ENCODE data around the gene GPR4. TPM values are rescaled to one million over a fixed set of nuclear protein-coding genes. Genes with fewer than 3 reads are reported as not detected.

Gene GPR4
- total RNA-seq, 1 experiment from 2014 or later, result not detected

DNA sequence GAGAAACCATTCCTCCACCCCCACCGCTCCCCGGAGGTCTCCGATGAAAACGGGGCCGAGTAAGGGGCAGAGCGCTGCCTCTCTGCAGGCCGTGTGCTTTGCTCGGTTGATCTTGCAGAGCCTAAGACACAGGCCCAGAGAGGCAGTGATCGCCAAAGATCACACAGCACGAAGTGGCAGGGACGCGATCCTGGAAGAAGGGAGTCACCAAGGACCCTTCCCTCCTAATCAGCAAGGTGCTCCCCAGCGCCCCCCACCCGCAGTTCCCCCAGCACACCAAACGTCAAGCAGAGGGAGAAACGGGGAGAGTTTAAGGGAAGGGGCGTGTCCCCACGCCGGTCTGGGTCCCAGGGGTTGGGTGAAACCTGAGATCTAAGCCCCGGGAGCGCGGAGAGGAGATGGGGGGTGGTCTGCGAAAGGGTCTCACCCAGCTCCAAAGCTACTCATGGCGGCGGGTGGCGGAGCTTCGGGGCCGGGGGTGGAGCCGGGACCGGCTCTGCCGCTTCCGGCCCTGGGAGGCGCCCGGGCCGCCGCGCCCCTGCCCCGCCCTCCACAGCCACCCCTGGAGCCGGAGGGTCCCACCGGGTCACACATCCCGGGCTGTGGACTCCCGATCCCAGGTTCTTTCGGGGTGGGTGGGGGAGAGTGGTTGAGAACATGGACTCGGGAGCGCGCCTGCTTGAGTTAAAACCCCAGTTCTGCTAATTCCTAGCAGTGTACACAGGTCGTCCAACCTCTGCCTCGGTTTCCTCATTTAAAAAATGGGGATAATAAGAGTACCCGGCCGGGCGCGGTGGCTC is 37.1 kb upstream of the GPR4 start, which contains the start of gene EML2:
Gene EML2 (minus strand): TSS at position 468 of the 800 bp plus-strand sequence. CDS start 21 bp downstream, at position 447.
- Mint-ChIP-seq H3K4me3 (ENCODE audit: unreplicated experiment) (peak within 1 kb of the TSS; percentile 89), H3K4me1 (ENCODE audit: insufficient read depth, unreplicated experiment) (peaks cover 26% of the 10 kb centered on the region), H3K36me3 (ENCODE audit: insufficient read depth, unreplicated experiment) (peaks cover 20% of the 10 kb centered on the region), H3K27ac (ENCODE audit: low read depth, unreplicated experiment) (peak within 1 kb of the TSS; percentile 81), H3K27me3 (ENCODE audit: insufficient read depth, unreplicated experiment) (no peaks in the 10 kb centered on the region), H3K9me3 (ENCODE audit: unreplicated experiment) (no peaks in the 10 kb centered on the region)
- peak; percentile 39 for DNase-seq (ENCODE audit: unreplicated experiment)
- TF ChIP-seq, protein P1, sequence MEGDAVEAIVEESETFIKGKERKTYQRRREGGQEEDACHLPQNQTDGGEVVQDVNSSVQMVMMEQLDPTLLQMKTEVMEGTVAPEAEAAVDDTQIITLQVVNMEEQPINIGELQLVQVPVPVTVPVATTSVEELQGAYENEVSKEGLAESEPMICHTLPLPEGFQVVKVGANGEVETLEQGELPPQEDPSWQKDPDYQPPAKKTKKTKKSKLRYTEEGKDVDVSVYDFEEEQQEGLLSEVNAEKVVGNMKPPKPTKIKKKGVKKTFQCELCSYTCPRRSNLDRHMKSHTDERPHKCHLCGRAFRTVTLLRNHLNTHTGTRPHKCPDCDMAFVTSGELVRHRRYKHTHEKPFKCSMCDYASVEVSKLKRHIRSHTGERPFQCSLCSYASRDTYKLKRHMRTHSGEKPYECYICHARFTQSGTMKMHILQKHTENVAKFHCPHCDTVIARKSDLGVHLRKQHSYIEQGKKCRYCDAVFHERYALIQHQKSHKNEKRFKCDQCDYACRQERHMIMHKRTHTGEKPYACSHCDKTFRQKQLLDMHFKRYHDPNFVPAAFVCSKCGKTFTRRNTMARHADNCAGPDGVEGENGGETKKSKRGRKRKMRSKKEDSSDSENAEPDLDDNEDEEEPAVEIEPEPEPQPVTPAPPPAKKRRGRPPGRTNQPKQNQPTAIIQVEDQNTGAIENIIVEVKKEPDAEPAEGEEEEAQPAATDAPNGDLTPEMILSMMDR (IDR thresholded peaks at IDR 0.05; ENCODE audit: unreplicated experiment), result no peak
- no TSS peak for BruUV-seq (replicated peaks)
- POLR2A ChIA-PET, result interaction anchor here (0.7 to 6.2 kb wide), 12 partner anchors 8 to 172 kb away, joined by 3 to 71 read pairs (median 4); partner anchors contain the start of genes FOSB, OPA3 and SNRPD2
- CTCF ChIA-PET, result interaction anchor here (0.6 to 5.3 kb wide), 10 partner anchors 21 to 57 kb away, joined by 3 to 99 read pairs (median 4); partner anchors contain the start of gene QPCTL
- intact Hi-C loops (cut with micrococcal nuclease), result no loop called here

DNA sequence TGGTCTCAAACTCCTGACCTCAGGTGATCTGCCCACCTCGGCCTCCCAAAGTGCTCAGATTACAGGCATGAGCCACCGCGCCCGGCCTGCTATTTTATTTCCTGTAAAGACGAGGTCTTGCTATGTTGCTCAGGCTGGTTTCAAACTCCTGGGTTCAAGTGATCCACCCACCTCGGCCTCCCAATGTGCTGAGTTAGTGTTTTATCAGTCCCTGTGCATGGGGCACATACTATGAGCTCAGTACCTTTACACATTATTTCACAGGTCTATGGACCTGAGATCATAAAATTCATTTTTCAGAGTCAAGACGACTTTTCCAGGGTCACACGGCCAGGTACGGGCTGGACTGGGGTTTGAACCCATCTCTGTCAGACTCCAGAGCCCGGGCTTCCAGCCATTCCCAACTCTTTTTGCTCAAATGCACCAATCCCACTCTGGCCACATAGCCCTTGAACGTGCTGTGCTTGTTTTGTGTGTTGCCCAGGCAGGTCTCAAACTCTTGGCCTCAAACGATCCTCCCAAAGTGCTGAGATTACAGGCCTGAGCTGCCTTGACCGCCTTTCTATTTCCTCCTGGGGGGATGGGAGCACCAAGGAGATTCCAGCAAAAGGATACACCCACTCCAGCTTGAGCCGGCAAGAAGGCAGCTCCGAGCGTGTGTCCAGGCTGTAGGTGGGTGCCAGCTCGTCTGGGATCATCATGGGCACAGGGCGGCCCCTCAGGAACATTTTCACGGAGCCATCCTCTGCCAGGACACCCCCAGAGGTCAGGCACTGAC is 36.1 kb upstream of the GPR4 start:
- intact Hi-C loops (cut with micrococcal nuclease), result no loop called here
- H3K27me3 Mint-ChIP-seq (ENCODE audit: insufficient read depth, unreplicated experiment), result no peaks in the 10 kb centered on the region
- H3K36me3 Mint-ChIP-seq (ENCODE audit: insufficient read depth, unreplicated experiment), result peaks cover 20% of the 10 kb centered on the region
- ChIA-PET CTCF (interaction anchor here (0.6 to 2.4 kb wide), 8 partner anchors 20 to 58 kb away, joined by 3 to 12 read pairs (median 4); no protein-coding TSS in a partner anchor), POLR2A (interaction anchor here (0.7 to 6.2 kb wide), 10 partner anchors 7 to 171 kb away, joined by 3 to 71 read pairs (median 4); partner anchors contain the start of genes FOSB, OPA3 and SNRPD2)
- H3K27ac Mint-ChIP-seq (ENCODE audit: low read depth, unreplicated experiment), result peak overlapping the region; percentile 81
- H3K9me3 Mint-ChIP-seq (ENCODE audit: unreplicated experiment), result no peaks in the 10 kb centered on the region
- TSS peak; percentile 49 for BruUV-seq (replicated peaks)
- DNase-seq (ENCODE audit: unreplicated experiment), result peak; percentile 73
- peak overlapping the region; percentile 89 for H3K4me3 Mint-ChIP-seq (ENCODE audit: unreplicated experiment)
- TF ChIP-seq, protein P1 (IDR thresholded peaks at IDR 0.05; ENCODE audit: unreplicated experiment), result no peak
- peaks cover 23% of the 10 kb centered on the region for H3K4me1 Mint-ChIP-seq (ENCODE audit: insufficient read depth, unreplicated experiment)

DNA sequence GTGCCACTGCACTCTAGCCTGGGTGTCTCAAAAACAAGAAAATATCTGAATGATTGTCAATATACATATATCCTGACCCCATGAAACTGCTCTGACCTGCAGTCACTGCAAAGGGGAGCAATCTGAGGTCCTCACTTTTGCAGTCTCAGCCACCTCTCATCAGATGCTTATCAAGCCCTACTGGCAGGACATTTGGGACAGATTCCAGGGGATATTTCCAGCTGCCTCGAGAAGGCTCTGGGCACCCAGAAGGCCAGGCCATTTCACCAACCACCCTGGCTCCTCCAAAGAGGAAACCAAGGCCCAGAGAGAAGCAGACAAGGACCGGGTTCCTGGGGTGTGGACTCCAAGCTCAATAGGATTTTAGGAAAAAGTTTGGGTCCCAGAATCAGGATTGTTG is 34.9 kb upstream of the GPR4 start:
- H3K4me1 Mint-ChIP-seq (ENCODE audit: insufficient read depth, unreplicated experiment), result peaks cover 24% of the 10 kb centered on the region
- H3K4me3 Mint-ChIP-seq (ENCODE audit: unreplicated experiment), result no peak overlapping the region
- H3K9me3 Mint-ChIP-seq (ENCODE audit: unreplicated experiment), result no peaks in the 10 kb centered on the region
- no peaks in the 10 kb centered on the region for H3K27me3 Mint-ChIP-seq (ENCODE audit: insufficient read depth, unreplicated experiment)
- BruUV-seq (replicated peaks), result TSS peak; percentile 15
- ChIA-PET POLR2A (interaction anchor here (0.9 kb wide), 1 partner anchor 19 kb away, joined by 3 read pairs; no protein-coding TSS in a partner anchor), CTCF (interaction anchor here (0.6 to 2.4 kb wide), 3 partner anchors 30 to 1586 kb away, joined by 3 to 12 read pairs (median 3); no protein-coding TSS in a partner anchor)
- H3K27ac Mint-ChIP-seq (ENCODE audit: low read depth, unreplicated experiment), result no peak overlapping the region
- TF ChIP-seq, protein P1 (IDR thresholded peaks at IDR 0.05; ENCODE audit: unreplicated experiment), result no peak
- intact Hi-C loops (cut with micrococcal nuclease), result no loop called here
- peaks cover 26% of the 10 kb centered on the region for H3K36me3 Mint-ChIP-seq (ENCODE audit: insufficient read depth, unreplicated experiment)
- no peak for DNase-seq (ENCODE audit: unreplicated experiment)

All from MCF 10A (cell line).